Fibroblast of lung (primary cell): Measurements from ENCODE around the gene C16orf74. TPM values are rescaled to one million over a fixed set of nuclear protein-coding genes. Genes with fewer than 3 reads are reported as not detected.

Source experiments
- DNase-seq, 2 donors: peaks; one replicate each; pipeline versions ENCODE4 v3.0.0 to v3.0.0-alpha.2; 2010; ENCODE audit warnings: low read depth in 2 of 2
- H2AFZ ChIP-seq: 2 replicates; pipeline ENCODE4 v1.5.1; 2012; ENCODE audit warnings: low read length, control low read depth, inconsistent platforms
- H3K27ac ChIP-seq: 2 replicates; pipeline ENCODE4 v1.5.1; 2011; ENCODE audit warnings: low read length, control low read depth; ENCODE audit not compliant: insufficient read depth
- H3K27me3 ChIP-seq: 2 replicates; pipeline ENCODE4 v1.5.1; 2011; ENCODE audit warnings: mild to moderate bottlenecking, low read length; ENCODE audit not compliant: control insufficient read depth, insufficient read depth
- H3K36me3 ChIP-seq: 2 replicates; pipeline ENCODE4 v1.5.1; 2011; ENCODE audit warnings: low read length; ENCODE audit not compliant: control insufficient read depth, insufficient read depth
- H3K4me1 ChIP-seq: 2 replicates; pipeline ENCODE4 v1.5.1; 2011; ENCODE audit warnings: low read length; ENCODE audit not compliant: control insufficient read depth, insufficient read depth; ENCODE audit errors: extremely low read depth
- H3K4me2 ChIP-seq: 2 replicates; pipeline ENCODE4 v1.5.1; 2011; ENCODE audit warnings: low read length, control low read depth; ENCODE audit not compliant: insufficient read depth; ENCODE audit errors: extremely low read depth
- H3K4me3 ChIP-seq, 4 experiments: fragments of 200-600 bp in 1 of 4; sonication (generic) in 1 of 4; replicated peaks in 1 of 4; 2 replicates each; pipeline ENCODE4 v1.5.1; 2011 to 2016; ENCODE audit warnings: low read length in 4 of 4, low read depth in 3 of 4, mild to moderate bottlenecking in 3 of 4, control low read depth in 2 of 4, inconsistent platforms in 1 of 4, mixed read lengths in 1 of 4; ENCODE audit not compliant: insufficient read depth in 1 of 4; ENCODE audit errors: control extremely low read depth in 1 of 4
- H3K79me2 ChIP-seq: 2 replicates; pipeline ENCODE4 v1.5.1; 2012; ENCODE audit warnings: mild to moderate bottlenecking, low read length, inconsistent platforms; ENCODE audit not compliant: control insufficient read depth, insufficient read depth
- H3K9ac ChIP-seq: 2 replicates; pipeline ENCODE4 v1.5.1; 2011; ENCODE audit warnings: mild to moderate bottlenecking, low read length, control low read depth; ENCODE audit not compliant: insufficient read depth
- H3K9me3 ChIP-seq: 2 replicates; pipeline ENCODE4 v1.5.1; 2012; ENCODE audit warnings: low read depth, low read length; ENCODE audit not compliant: control insufficient read depth, insufficient read depth
- H4K20me1 ChIP-seq: 2 replicates; pipeline ENCODE4 v1.5.1; 2011; ENCODE audit warnings: low read length; ENCODE audit not compliant: control insufficient read depth, insufficient read depth; ENCODE audit errors: extremely low read depth
- CTCF ChIP-seq, 2 donors: IDR thresholded peaks in 1 of 2; conservative IDR thresholded peaks in 1 of 2; 1 replicate in 1 of 2; 2 replicates in 1 of 2; pipeline ENCODE4 v1.5.1; 2011 to 2012; ENCODE audit warnings: low read length in 2 of 2, control low read depth in 1 of 2, inconsistent platforms in 1 of 2, low read depth in 1 of 2, mild to moderate bottlenecking in 1 of 2
- EZH2 ChIP-seq: IDR thresholded peaks from 2 replicates; pipeline ENCODE4 v1.5.1; 2012; ENCODE audit warnings: low read length, control low read depth, mild to moderate bottlenecking; ENCODE audit errors: missing control alignments
- polyA plus RNA-seq, 2 donors: library from polyadenylated mRNA; depleted of rRNA in 1 of 2; stranded (reverse) in 1 of 2; unstranded in 1 of 2; fragments of >200 nt; gene quantifications; 2 replicates each; pipeline ENCODE4 v1.2.1, GENCODE V29; 2011 to 2012; ENCODE audit warnings: missing spikeins in 1 of 2
- total RNA-seq: library from RNA; depleted of rRNA; stranded (reverse); fragments of >200 nt; gene quantifications from 2 replicates; pipeline ENCODE4 v1.2.1, GENCODE V29; 2014

C16orf74 gene
- total and polyA plus RNA-seq, 2 donors (not counting 1 experiment from before 2014, with no cell fraction given) = 4.6 to 6.4 TPM

GRCh38 chr16:85746460-85747215 lies 4.3 kb downstream of the C16orf74 start:
- Histone ChIP-seq H3K4me2 (no peak overlapping the region), H4K20me1 (no peaks in the 10 kb centered on the region), H2AFZ (no peak overlapping the region), H3K27me3 (no peaks in the 10 kb centered on the region), H3K79me2 (peaks cover 5% of the 10 kb centered on the region), H3K36me3 (no peaks in the 10 kb centered on the region), H3K4me1 (peaks cover 9% of the 10 kb centered on the region), H3K27ac (no peak overlapping the region), H3K9me3 (no peaks in the 10 kb centered on the region), H3K4me3 (no peak overlapping the region), H3K9ac (no peak overlapping the region)
- peak; percentile 22 to 48 for DNase-seq
- TF ChIP-seq CTCF (conservative IDR thresholded peaks at IDR 0.05 in 1 of 2, IDR thresholded peaks at IDR 0.05 in 1 of 2; ENCODE audit: low read depth in 1 of 2, low read length in 2 of 2) = no peak
- no peak for TF ChIP-seq EZH2

- no peak overlapping the region for H3K27ac ChIP-seq
- H3K36me3 ChIP-seq = no peaks in the 10 kb centered on the region
- no peak overlapping the region for H3K4me2 ChIP-seq
- no peak for TF ChIP-seq EZH2
- TF ChIP-seq CTCF (conservative IDR thresholded peaks at IDR 0.05 in 1 of 2, IDR thresholded peaks at IDR 0.05 in 1 of 2; ENCODE audit: low read depth in 1 of 2, low read length in 2 of 2) = no peak
- H3K9ac ChIP-seq = no peak overlapping the region
- no peak overlapping the region for H2AFZ ChIP-seq
- no peaks in the 10 kb centered on the region for H3K27me3 ChIP-seq
- H3K9me3 ChIP-seq = no peaks in the 10 kb centered on the region
- H4K20me1 ChIP-seq = no peaks in the 10 kb centered on the region
- no peaks in the 10 kb centered on the region for H3K4me1 ChIP-seq
- no peak overlapping the region for H3K4me3 ChIP-seq
- no peaks in the 10 kb centered on the region for H3K79me2 ChIP-seq
- no peak for DNase-seq
Measured at GRCh38 chr16:85738923-85739715, 11.8 kb downstream of the C16orf74 start.

DNA sequence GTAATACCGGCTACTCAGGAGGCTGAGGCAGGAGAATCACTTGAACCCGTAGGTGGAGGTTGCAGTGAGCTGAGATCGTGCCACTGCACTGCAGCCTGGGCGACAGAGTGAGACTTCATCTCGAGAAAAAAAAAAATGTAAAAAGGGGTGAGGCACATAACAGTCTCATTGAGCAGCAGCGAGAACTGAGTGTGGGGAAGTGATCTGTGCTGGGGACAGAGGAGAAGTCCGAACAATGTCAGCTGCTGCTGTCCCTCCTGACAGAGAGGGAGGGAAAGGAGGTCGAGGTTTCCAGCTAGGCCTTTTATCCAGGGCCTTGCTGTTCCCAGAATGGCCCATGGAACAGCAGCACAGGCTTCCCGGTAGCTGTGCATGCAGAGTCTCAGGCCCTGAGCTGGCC lies 14.0 kb downstream of the C16orf74 start:
- Histone ChIP-seq H3K27ac (no peak overlapping the region), H3K79me2 (no peaks in the 10 kb centered on the region), H3K4me3 (no peak overlapping the region), H3K4me1 (no peaks in the 10 kb centered on the region), H3K4me2 (no peak overlapping the region), H2AFZ (no peak overlapping the region), H3K9ac (no peak overlapping the region), H4K20me1 (no peaks in the 10 kb centered on the region), H3K27me3 (no peaks in the 10 kb centered on the region), H3K36me3 (no peaks in the 10 kb centered on the region), H3K9me3 (no peaks in the 10 kb centered on the region)
- TF ChIP-seq CTCF (conservative IDR thresholded peaks at IDR 0.05 in 1 of 2, IDR thresholded peaks at IDR 0.05 in 1 of 2; ENCODE audit: low read depth in 1 of 2, low read length in 2 of 2) = no peak
- DNase-seq = no peak
